Endothelial cell of umbilical vein (primary cell): ENCODE measurements around the gene VEPH1. TPM values are rescaled to one million over a fixed set of nuclear protein-coding genes. Genes with fewer than 3 reads are reported as not detected.
A peak's percentile ranks its signal among the peaks of the same experiment; 100 is the strongest.

Source experiments
- BruUV-seq: library from RNA; stranded (reverse); fragments of 400-500 nt; replicated peaks from 2 replicates; lab custom pipeline; 2021; lab: Mats Ljungman, UMichigan
- CTCF ChIA-PET: fragments of 300-600, 350-600 bp; sonication (Branson Sonifier 250); formaldehyde crosslinking; loops from one replicate; lab custom pipeline; 2021; ENCODE audit warnings: antibody characterized with exemption, inconsistent platforms; lab: Charles Lee
- POLR2A ChIA-PET: fragments of 300-600, 350-600 bp; sonication (Branson Sonifier 250); formaldehyde crosslinking; loops from one replicate; lab custom pipeline; 2021; ENCODE audit warnings: antibody characterized with exemption, inconsistent platforms; lab: Charles Lee
- DNase-seq: peaks from one replicate; pipeline ENCODE4 v3.0.0-alpha.2; 2011; ENCODE audit warnings: low read depth, low spot score
- FAIRE-seq: peaks from 2 replicates; lab custom pipeline; 2011; peaks lifted over from hg19 to GRCh38; lab: Jason Lieb, UNC
- H2AFZ ChIP-seq: 2 replicates; pipeline ENCODE4 v1.6.0; 2012; ENCODE audit warnings: low read depth, low read length, control low read depth, inconsistent platforms
- H3K27ac ChIP-seq: 2 replicates; pipeline ENCODE4 v1.5.1; 2011; ENCODE audit warnings: low read depth, mild to moderate bottlenecking, control low read depth, low read length, moderate library complexity; ENCODE audit not compliant: insufficient read depth
- H3K27me3 ChIP-seq, 2 experiments: 2 replicates each; pipeline versions ENCODE4 v1.6.0 to v1.6.1; 2011; ENCODE audit warnings: low read length in 2 of 2, mixed read lengths in 1 of 2; ENCODE audit not compliant: control insufficient read depth in 2 of 2, insufficient read depth in 2 of 2
- H3K36me3 ChIP-seq, 2 experiments: 2 replicates in 1 of 2; 3 replicates in 1 of 2; pipeline ENCODE4 v1.5.1; 2011; ENCODE audit warnings: low read length in 2 of 2, mild to moderate bottlenecking in 1 of 2, moderate library complexity in 1 of 2; ENCODE audit not compliant: control insufficient read depth in 2 of 2, insufficient read depth in 2 of 2; ENCODE audit errors: extremely low read depth in 1 of 2
- H3K4me1 ChIP-seq: 3 replicates; pipeline ENCODE4 v1.5.1; 2011; ENCODE audit warnings: mild to moderate bottlenecking, low read length; ENCODE audit not compliant: control insufficient read depth, insufficient read depth; ENCODE audit errors: extremely low read depth
- H3K4me2 ChIP-seq: 2 replicates; pipeline ENCODE4 v1.6.1; 2011; ENCODE audit warnings: low read length, control low read depth, mixed read lengths; ENCODE audit not compliant: insufficient read depth
- H3K4me3 ChIP-seq, 3 experiments: fragments of 200-600 bp in 1 of 3; sonication (generic), shearing (Covaris generic) in 1 of 3; replicated peaks in 1 of 3; 2 replicates each; pipeline ENCODE4 v1.5.1; 2011 to 2016; ENCODE audit warnings: control low read depth in 3 of 3, low read length in 3 of 3, mild to moderate bottlenecking in 2 of 3, inconsistent platforms in 1 of 3, low read depth in 1 of 3, moderate library complexity in 1 of 3; ENCODE audit not compliant: insufficient read depth in 1 of 3
- H3K79me2 ChIP-seq: 2 replicates; pipeline ENCODE4 v1.6.0; 2012; ENCODE audit warnings: low read length, inconsistent platforms; ENCODE audit not compliant: control insufficient read depth, insufficient read depth
- H3K9ac ChIP-seq: replicated peaks from 2 replicates; pipeline ENCODE3; 2011; ENCODE audit warnings: low read length, control low read depth; ENCODE audit not compliant: insufficient read depth; ENCODE audit errors: extremely low read depth
- H3K9me1 ChIP-seq: replicated peaks from 3 replicates; pipeline ENCODE4 v1.6.0; 2011; ENCODE audit warnings: mild to moderate bottlenecking, low read length; ENCODE audit not compliant: control insufficient read depth, insufficient read depth; ENCODE audit errors: extremely low read depth
- H3K9me3 ChIP-seq: replicated peaks from 2 replicates; pipeline ENCODE4 v1.5.1; 2012; ENCODE audit warnings: low read length, inconsistent platforms; ENCODE audit not compliant: control insufficient read depth, insufficient read depth
- H4K20me1 ChIP-seq: replicated peaks from 2 replicates; pipeline ENCODE3; 2011; ENCODE audit warnings: mild to moderate bottlenecking, low read length; ENCODE audit not compliant: control insufficient read depth, insufficient read depth; ENCODE audit errors: extremely low read depth
- EZH2 ChIP-seq: IDR thresholded peaks from 2 replicates; pipeline ENCODE4 v1.6.1; 2012; ENCODE audit warnings: borderline replicate concordance, low read depth, mild to moderate bottlenecking, moderate library complexity, low read length, inconsistent platforms; ENCODE audit not compliant: severe bottlenecking
- FOS ChIP-seq: IDR thresholded peaks from 2 replicates; pipeline ENCODE4 v1.6.1; 2011; ENCODE audit warnings: mild to moderate bottlenecking, low read length, moderate library complexity, borderline replicate concordance; ENCODE audit not compliant: insufficient read depth
- GATA2 ChIP-seq: IDR thresholded peaks from 2 replicates; pipeline ENCODE4 v1.7.0; 2011; ENCODE audit warnings: low read depth, mild to moderate bottlenecking, moderate library complexity, mixed read lengths, low read length; ENCODE audit not compliant: insufficient read length, insufficient read depth
- MYC ChIP-seq: IDR thresholded peaks from one replicate; pipeline ENCODE4 v1.6.1; 2011; ENCODE audit warnings: mild to moderate bottlenecking, low read depth, low read length
- dilution Hi-C: fragments of 300-500 bp; cut with MboI; formaldehyde crosslinking; loops from one replicate; pipeline ENCODE4 v1.15.0; 2019; ENCODE audit warnings: low sequenced_read_pairs; ENCODE audit not compliant: extremely low pct_ligation_motif_present
- intact Hi-C: fragments of 100-400 bp; cut with micrococcal nuclease; formaldehyde crosslinking; loops from one replicate; pipeline ENCODE4 v1.10.0; 2022
- polyA plus RNA-seq, 4 experiments: library from polyadenylated mRNA; depleted of rRNA in 3 of 4; stranded (reverse) in 3 of 4; unstranded in 1 of 4; fragments of >200 nt; gene quantifications; 2 replicates each; pipeline versions ENCODE4 v1.2.1 to v1.2.3, GENCODE V29; 2011 to 2012; ENCODE audit warnings: missing spikeins in 1 of 4
- total RNA-seq: library from RNA; stranded (reverse); gene quantifications from 2 replicates; pipeline ENCODE4 v1.2.3, GENCODE V29; 2021
- TF ChIP-seq, protein P1 (sequence below), 2 donors: IDR thresholded peaks; 1 replicate in 1 of 2; 2 replicates in 1 of 2; pipeline ENCODE4 v1.5.1; 2011; ENCODE audit warnings: low read length in 2 of 2, mild to moderate bottlenecking in 2 of 2, moderate library complexity in 2 of 2, control low read depth in 1 of 2, inconsistent platforms in 1 of 2, low read depth in 1 of 2; ENCODE audit not compliant: insufficient read depth in 1 of 2; ENCODE audit errors: extremely low read depth in 1 of 2
- TF ChIP-seq, protein P2 (sequence below): IDR thresholded peaks from 2 replicates; pipeline ENCODE4 v1.6.1; 2011; ENCODE audit not compliant: insufficient read depth, insufficient read length

VEPH1 gene
- total and polyA plus RNA-seq, 2 donors (not counting 3 experiments of a cell fraction or from before 2014, with no cell fraction given), result 42.9 to 136 TPM

DNA sequence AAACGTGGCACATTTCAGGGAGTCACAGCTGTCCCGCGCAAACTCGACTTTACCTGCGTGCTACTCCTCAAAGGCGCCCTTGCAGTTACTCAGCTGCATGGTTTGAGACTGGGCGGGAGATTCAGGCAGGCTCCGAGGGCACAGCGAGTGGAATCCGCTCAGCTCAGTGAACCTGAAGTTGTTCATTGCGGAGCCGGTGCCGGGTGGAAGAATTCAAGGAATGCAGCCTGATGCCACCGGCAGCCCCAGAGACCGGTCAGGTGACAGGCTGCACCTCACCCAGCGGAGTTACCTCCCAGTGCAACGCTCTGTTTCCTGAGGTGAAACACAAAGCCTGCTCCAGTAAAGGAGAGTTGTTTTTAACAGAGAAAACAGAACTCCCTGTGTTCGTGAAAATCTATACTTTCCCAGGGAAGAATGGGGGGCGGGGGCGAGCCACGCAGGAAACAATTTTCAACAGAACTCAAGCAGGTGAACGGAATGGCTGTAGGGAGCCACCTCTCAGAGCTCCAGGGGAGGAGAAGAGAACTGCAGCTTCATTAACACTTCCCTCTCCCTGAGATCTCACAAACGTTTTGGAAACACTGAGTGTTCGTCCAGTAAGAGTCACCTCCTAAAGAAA lies 3.8 kb downstream of the VEPH1 start:
- intact Hi-C loops, result no loop called here

More for the DNA sequence above, 3.8 kb downstream of the VEPH1 start:
- dilution Hi-C loops, result no loop called here
- Histone ChIP-seq H3K4me2 (peak overlapping the region; percentile 20), H3K4me1 (peaks cover 9% of the 10 kb centered on the region), H2AFZ (no peak overlapping the region), H3K27me3 (no peaks in the 10 kb centered on the region), H4K20me1 (no peaks in the 10 kb centered on the region), H3K9me3 (no peaks in the 10 kb centered on the region), H3K9ac (no peak overlapping the region), H3K79me2 (peaks cover 95% of the 10 kb centered on the region), H3K36me3 (peaks cover 0 to 4% of the 10 kb centered on the region in 2 experiments), H3K27ac (no peak overlapping the region), H3K4me3 (no peak overlapping the region), H3K9me1 (no peaks in the 10 kb centered on the region)
- FAIRE-seq (no peak), DNase-seq (peak; percentile 39)
- POLR2A ChIA-PET, result interaction anchor here (1.2 kb wide), 1 partner anchor 34 kb away, joined by 3 read pairs; no protein-coding TSS in a partner anchor
- BruUV-seq, result no TSS peak
- CTCF ChIA-PET, result interaction anchor here (0.5 to 10.1 kb wide), 9 partner anchors 10 to 779 kb away, joined by 3 to 97 read pairs (median 4); no protein-coding TSS in a partner anchor
- TF ChIP-seq MYC (no peak), FOS (no peak), EZH2 (no peak), GATA2 (no peak)
- TF ChIP-seq, protein P1, sequence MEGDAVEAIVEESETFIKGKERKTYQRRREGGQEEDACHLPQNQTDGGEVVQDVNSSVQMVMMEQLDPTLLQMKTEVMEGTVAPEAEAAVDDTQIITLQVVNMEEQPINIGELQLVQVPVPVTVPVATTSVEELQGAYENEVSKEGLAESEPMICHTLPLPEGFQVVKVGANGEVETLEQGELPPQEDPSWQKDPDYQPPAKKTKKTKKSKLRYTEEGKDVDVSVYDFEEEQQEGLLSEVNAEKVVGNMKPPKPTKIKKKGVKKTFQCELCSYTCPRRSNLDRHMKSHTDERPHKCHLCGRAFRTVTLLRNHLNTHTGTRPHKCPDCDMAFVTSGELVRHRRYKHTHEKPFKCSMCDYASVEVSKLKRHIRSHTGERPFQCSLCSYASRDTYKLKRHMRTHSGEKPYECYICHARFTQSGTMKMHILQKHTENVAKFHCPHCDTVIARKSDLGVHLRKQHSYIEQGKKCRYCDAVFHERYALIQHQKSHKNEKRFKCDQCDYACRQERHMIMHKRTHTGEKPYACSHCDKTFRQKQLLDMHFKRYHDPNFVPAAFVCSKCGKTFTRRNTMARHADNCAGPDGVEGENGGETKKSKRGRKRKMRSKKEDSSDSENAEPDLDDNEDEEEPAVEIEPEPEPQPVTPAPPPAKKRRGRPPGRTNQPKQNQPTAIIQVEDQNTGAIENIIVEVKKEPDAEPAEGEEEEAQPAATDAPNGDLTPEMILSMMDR (IDR thresholded peaks at IDR 0.05; ENCODE audit: extremely low read depth in 1 of 2, insufficient read depth in 1 of 2, low read depth in 1 of 2, low read length in 2 of 2), result peak in 1 of 2 donors; percentile 3
- TF ChIP-seq, protein P2, sequence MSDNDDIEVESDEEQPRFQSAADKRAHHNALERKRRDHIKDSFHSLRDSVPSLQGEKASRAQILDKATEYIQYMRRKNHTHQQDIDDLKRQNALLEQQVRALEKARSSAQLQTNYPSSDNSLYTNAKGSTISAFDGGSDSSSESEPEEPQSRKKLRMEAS, result no peak
